GM19395 (cell line): ENCODE measurements around the gene KRT80.

Experiments used
- ATAC-seq: cut with Tn5 transposase; IDR thresholded peaks from one replicate; pipeline ENCODE4 v1.9.1; 2021; ENCODE audit warnings: mild to moderate bottlenecking, moderate library complexity; ENCODE audit not compliant: unreplicated experiment

The KRT80 gene

DNA sequence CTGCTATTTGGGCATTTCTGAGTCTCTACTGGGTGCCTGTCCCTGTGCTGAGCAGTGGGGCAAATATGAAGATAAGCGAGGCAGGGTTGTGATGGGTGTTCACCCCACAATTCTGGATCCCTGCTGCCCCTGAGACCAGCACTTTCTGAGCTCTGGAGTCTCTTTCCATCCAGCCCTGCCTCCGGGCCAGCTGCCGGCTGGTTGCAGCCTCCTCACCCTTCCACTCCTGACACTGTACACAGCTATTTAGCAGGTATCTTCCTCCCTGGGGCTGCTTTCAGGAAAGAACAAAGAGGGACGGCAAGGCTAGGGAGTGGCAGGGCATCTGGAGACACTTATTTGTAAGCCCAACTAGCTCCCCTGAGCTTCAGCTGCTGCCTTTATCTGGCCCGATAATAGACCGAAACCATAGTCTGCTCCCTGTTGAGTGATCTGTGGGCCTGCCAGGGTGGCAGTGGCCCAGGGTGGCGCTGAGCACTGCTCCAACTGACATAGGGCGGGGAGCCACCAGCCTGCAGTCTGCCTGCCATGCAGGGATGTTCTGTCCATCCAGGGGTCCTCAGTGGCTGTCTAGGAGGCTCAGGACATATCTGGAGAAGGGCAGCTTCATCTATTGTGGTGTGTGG, 7.6 kb upstream of the KRT80 start:
- ATAC-seq = no peak

DNA sequence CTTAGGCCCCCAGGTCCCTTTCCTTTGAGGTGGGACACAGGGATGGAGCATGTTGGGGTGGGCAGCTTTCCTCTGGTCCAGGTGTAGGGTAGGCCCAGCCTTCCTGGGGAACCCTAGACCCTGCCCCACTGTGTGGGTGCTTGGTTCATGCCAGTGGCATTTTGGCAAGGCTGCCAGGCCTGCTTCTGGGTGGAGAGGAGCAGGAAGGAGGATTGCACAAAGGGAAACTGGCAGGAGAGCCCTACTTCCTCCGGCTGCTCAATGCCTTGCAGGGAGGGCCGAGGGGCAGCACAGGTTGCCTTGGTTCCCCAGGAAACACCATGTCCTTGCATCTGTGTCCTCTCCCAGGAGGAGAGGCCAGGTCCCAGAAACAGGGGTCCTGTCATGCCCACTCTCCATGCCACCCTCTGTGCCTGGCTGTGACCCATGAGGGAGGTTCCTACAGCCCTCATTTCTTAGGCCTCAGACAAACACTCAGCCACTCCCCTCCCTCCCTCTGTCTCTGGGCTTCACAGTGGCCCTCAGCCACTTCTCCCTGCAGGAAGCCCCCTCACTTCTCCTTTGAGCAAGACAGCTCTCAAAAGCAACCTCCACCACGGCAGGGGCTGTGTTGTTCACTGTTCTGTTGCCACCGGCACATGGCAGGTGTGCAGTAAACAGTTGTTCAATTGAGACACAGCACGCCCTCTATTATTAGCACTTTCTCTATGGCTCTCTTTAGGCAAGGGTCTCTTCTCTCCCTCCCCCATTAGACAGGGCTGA, 6.8 kb upstream of the KRT80 start:
- ATAC-seq = no peak

DNA sequence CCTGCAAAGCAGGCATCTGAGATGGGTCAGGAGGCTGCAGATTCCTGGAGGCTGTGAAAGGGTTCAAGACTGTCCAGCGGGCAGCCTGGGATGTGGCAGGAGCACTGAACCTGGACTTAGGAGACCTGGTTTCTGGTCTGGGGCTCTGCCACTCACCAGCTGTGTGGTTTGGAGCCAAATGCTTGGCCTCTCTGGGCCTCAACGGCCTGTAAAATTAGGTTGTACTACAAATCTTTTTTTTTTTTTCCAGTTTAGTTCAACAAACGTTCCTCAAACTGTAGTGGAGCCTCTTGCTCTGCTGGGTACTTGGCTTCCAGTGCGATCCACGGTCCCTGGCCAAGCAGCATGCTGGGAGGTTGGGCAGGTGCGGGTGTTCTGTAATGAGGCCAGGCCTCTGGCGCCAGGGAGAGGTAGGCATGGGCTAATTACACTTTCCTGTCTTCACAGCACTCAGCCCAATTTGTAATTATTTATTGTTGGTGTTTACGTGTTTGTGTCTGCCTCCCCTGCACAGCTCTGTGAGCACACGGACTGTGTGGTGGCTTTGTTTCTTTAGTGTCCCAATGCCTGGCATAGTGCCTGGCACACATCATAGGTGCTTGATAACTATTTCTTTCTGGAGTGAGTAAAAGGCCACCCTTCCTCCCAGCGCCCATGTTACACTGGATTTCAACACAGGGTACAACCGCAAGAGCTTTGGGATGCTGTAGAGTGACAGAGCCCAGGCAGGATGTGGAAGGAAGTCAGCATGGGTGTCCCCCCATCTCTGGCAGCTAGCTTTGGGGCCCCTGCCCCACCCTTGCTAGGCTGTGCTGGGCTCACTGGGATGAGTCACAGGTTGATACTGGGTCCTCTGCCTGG, 5.8 kb upstream of the KRT80 start:
- no peak for ATAC-seq

GRCh38 chr12:52195065-52195730, 3.4 kb upstream of the KRT80 start:
- ATAC-seq = no peak

DNA sequence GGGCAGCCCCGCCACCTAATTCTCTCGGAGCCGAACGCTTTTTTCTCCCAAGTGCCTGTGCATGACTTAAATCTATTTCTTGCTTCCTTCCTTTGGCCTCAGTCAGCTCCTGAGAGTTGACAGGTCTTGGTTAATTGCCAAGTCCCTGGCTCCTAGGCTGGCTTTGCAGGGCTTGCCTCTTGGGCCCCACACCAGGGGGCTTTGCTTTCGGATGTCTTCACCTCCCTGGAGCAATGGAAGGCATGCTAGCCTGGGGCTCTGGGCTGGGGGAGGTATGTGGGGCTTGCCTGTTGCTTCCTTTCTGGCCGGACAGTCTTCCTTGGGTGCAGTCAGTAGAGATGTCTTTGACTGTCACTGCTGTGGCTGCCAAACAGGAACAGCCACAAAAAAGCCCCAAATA, 2.2 kb upstream of the KRT80 start:
- ATAC-seq = no peak

DNA sequence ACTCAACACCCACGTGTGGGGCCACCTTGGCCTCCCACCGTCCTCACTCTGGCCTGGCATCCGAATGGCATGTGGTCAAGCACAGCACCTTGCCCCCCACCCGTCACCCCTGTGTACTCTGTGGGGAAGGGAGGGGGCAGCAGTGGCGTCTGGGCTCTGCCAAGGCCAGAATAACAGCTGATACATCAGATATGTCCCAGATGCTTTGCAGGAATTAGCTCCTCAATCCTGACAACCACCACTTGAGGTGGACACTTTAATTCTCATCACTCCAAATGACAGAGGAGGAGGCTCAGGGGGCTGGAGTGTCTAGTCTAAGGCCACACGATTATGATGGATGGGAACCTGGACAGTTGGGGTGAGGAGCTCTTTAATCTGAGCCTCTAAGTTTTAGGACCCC, 1.7 kb upstream of the KRT80 start:
- ATAC-seq = no peak

GRCh38 chr12:52190860-52191729, 719 bp downstream of the KRT80 start:
- no peak for ATAC-seq

DNA sequence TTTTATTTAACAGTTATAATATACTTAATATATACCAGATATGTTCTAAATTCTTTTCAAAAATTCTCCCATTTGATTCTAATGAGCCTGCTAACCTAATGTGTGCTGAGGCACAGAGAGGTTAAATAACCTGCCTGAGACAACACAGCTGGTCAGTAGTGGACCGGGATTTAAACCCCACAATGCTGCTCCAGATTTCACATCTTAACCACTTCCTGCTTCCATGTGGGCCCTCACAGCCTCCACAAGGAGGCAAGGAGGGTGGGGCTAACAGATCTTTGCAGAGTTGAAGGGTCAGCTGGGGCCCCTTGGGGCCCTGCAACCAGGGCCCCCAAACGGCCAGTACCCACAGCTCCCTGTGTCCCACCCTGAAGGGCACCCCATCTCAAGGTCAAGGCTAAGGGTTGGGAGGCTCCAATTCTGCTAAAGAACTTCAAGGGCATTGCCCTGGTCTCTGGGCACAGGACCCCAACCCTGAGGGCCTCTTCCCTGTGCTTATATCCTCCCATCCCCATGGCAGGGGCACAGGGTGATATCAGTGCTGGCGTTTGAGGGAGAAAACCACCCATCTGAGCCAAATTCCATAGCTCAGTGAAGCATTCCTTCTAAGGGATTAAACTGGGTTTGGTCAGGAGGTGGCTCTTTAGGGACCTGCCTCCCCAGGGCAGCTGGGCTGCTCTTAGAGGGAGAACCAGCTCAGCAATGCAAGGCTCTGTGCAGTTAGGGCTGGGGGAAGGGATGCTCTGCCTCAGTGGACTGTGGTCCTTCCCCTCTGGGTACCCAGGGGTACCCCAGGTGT, 2.2 kb downstream of the KRT80 start:
- no peak for ATAC-seq

DNA sequence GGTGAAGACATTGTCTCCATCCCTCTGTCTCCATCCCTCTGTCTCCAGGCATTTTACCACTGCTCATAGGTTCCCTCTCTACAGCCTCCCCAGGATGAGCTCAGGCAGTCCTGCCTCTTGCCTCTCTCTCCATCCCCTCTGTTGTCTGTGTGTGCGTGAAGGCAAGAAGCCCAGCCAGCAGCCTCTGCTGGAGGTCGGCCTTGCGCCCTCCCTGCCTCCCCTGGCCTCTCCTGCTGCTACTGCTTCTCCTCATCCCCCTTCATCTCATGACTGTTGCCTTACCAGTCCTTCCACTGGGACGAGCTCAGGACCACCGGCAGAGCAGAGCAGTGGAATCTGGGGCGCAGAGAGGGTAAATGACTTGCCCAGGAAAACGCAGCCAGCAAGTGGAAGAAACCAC, 3.2 kb downstream of the KRT80 start:
- no peak for ATAC-seq

GRCh38 chr12:52187640-52188039, 4.2 kb downstream of the KRT80 start:
- ATAC-seq = no peak

DNA sequence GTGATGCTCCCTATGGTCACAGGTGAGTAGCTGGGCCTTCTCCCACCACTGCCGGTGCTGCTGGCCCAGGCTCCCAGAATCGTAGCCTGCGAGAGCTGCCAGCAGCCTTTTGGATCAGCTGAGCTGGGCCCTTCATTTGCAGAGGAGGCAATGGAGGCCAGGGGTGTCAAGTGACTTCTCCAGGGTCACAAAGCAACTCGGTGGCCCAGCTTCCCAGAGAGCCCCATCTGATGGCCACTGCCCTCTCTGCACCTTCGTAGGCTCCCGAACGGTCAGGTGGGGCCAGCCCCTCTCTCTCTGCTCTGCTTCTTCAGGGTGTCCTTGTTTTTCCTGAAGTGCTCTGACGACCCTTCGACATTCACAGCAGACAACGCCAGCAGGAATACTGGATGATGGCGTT, 4.6 kb downstream of the KRT80 start:
- no peak for ATAC-seq

DNA sequence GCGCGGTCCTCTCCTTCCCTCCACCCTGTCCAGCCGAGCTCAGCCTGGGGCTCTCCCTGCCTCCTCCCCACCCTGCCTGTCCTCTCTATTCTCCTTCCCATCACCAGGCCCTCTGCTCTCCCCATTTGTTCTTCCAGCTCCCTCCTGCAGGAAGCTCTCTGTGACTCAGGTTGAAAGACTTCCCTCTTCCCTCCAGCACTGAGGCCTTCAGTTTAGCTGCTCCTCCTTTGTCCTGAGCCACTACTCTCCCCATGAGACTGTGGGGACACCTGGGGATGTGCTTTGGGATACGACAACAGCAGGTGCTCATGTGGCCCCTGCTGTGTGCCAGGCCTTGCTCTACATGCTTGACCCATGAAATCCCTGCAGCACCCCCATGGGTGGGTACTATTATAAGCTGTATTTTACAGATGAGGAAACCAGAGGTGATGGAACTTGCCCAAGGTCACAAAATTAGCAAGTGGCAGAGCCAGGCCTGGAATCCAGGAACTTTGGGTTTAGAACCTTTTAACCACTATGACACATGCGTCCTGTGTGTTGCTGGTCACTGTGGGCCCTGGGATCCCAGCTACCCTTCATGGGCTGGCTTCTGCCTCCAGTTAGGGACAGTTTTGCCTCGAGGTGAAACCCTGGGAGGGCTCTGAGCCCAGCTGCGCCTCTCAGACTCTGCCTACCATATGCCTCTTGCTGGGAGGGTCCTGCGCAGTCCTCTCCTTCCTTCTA, 5.5 kb downstream of the KRT80 start:
- no peak for ATAC-seq

GRCh38 chr12:52185400-52185967, 6.3 kb downstream of the KRT80 start:
- ATAC-seq = no peak

DNA sequence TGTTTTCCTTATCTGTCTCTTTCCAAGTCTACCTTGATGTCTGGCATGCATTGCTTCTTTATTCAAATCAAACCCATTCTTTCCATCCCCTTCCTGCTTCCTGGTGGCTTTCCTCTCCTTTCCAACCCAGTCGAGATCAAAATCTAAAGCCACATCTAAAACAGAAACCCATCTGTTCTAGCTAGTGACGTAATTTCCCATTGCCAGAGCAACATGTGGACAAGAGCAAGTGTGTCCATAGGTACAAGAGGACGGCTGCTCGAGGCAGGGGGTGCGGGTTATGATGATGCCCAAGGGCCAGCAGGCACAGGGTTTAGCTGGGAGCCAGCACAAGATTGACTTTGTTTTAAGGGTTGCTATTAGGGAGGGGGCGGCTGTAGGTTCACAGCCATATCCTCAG, 7.0 kb downstream of the KRT80 start:
- ATAC-seq = no peak

- no peak for ATAC-seq
These were observed 7.8 kb downstream of the KRT80 start for GRCh38 chr12:52183971-52184370.

GRCh38 chr12:52183544-52183910, 8.3 kb downstream of the KRT80 start:
- ATAC-seq = no peak

GRCh38 chr12:52182898-52183543, 8.8 kb downstream of the KRT80 start:
- ATAC-seq = no peak

DNA sequence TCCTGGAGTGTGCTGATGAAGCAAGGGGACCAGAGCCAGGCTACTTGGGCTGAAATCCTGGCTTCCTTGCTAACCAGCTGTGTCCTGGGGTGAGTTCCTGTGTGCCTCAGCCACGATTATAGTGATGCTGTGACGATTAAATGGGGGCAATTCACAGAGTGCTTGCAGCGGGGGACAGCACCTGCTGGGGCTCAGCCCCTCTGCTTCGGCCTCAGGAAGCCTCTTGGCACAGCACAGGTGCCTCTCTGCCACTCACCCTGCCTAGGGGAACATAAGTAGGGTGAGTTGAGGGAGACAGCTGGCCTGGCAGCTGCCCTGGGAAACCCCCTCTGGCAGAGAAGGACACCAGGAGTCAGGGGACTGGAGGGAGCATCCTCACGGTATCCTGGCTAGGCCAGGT, 9.4 kb downstream of the KRT80 start:
- ATAC-seq = no peak
